Prostate gland (tissue), 2 donors: ENCODE measurements around the gene FAT4. TPM values are rescaled to one million over a fixed set of nuclear protein-coding genes. Genes with fewer than 3 reads are reported as not detected.

Experiments
- DNase-seq: peaks from one replicate; pipeline ENCODE4 v3.0.0-alpha.2; 2019; ENCODE audit warnings: low spot score
- H3K27ac ChIP-seq, 2 donors: fragments of 200-600 bp; sonication (generic); 2 replicates each; pipeline ENCODE4 v1.5.1; 2017 to 2019
- H3K27me3 ChIP-seq: fragments of 200-600 bp; sonication (generic); replicated peaks from 2 replicates; pipeline ENCODE4 v1.5.1; 2019; ENCODE audit not compliant: insufficient read depth
- H3K36me3 ChIP-seq, 2 donors: fragments of 200-600 bp; sonication (generic); 1 replicate in 1 of 2; 2 replicates in 1 of 2; pipeline versions ENCODE4 v1.5.1 to v1.8.1; 2017 to 2019
- H3K4me1 ChIP-seq: fragments of 200-600 bp; sonication (generic); replicated peaks from 2 replicates; pipeline ENCODE4 v1.5.1; 2019
- H3K4me3 ChIP-seq, 2 donors: fragments of 200-600 bp; sonication (generic); 2 replicates each; pipeline ENCODE4 v1.5.1; 2017 to 2019
- H3K9me3 ChIP-seq: fragments of 200-600 bp; sonication (generic); 2 replicates; pipeline ENCODE4 v1.5.1; 2017
- POLR2A ChIP-seq: fragments of 450-650 bp; IDR thresholded peaks from one replicate; pipeline ENCODE4 v1.6.1; 2016; ENCODE audit warnings: antibody characterized with exemption, mild to moderate bottlenecking
- POLR2AphosphoS5 ChIP-seq: sonication (generic); formaldehyde crosslinking; IDR thresholded peaks from one replicate; pipeline ENCODE4 v1.6.1; 2017; ENCODE audit warnings: antibody characterized with exemption
- WGBS: methylation state at CpG from one replicate; pipeline ENCODE4 v1.1.5; 2018; 5-methylcytosine and 5-hydroxymethylcytosine counted together
- intact Hi-C: fragments of 100-400 bp; cut with DNase I; formaldehyde crosslinking; loops from one replicate; pipeline ENCODE4 v1.14.2; 2022
- total RNA-seq, 2 donors: library from RNA; depleted of rRNA; stranded (reverse); fragments of >200 nt; gene quantifications; one replicate each; pipeline ENCODE4 v1.1.0, GENCODE V29; 2016
- TF ChIP-seq, protein P1 (sequence below), 4 experiments: fragments of 200-600 bp in 2 of 4; fragments of 450-650 bp in 2 of 4; sonication (generic) in 2 of 4; IDR thresholded peaks; 1 replicate in 3 of 4; 2 replicates in 1 of 4; pipeline ENCODE4 v1.5.1; 2016 to 2019; ENCODE audit warnings: antibody characterized with exemption in 4 of 4, mild to moderate bottlenecking in 2 of 4, moderate library complexity in 2 of 4

Gene FAT4
- total RNA-seq, 2 donors from 2014 or later, result 5.4 to 10.3 TPM

DNA sequence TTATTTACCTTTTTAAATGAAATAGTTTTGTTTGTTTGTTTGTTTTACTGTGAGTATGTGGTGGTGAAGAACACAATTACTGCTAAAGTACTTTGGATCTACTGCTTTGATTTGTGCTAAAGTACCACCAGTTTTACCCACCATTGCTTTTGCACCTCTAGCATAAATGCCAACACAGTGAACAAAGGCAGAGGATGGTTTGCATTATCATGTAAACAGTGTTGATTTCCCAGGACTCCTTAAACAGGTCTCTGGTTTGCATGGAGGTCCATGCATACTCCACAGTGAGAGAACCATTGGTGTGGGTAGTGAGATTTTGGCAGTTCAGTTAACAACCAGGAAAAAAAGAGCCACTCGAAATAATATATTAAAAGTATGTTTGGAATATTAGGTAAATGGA is 11.0 kb downstream of the FAT4 start:
- TF ChIP-seq POLR2AphosphoS5, result no peak
- no peak for TF ChIP-seq POLR2A
- TF ChIP-seq, protein P1, sequence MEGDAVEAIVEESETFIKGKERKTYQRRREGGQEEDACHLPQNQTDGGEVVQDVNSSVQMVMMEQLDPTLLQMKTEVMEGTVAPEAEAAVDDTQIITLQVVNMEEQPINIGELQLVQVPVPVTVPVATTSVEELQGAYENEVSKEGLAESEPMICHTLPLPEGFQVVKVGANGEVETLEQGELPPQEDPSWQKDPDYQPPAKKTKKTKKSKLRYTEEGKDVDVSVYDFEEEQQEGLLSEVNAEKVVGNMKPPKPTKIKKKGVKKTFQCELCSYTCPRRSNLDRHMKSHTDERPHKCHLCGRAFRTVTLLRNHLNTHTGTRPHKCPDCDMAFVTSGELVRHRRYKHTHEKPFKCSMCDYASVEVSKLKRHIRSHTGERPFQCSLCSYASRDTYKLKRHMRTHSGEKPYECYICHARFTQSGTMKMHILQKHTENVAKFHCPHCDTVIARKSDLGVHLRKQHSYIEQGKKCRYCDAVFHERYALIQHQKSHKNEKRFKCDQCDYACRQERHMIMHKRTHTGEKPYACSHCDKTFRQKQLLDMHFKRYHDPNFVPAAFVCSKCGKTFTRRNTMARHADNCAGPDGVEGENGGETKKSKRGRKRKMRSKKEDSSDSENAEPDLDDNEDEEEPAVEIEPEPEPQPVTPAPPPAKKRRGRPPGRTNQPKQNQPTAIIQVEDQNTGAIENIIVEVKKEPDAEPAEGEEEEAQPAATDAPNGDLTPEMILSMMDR (IDR thresholded peaks at IDR 0.05), result no peak
- H3K27ac ChIP-seq, result no peak overlapping the region
- no peaks in the 10 kb centered on the region for H3K4me1 ChIP-seq
- WGBS, result 93% methylated on average over 1 of the region's 1 CpG
- no peaks in the 10 kb centered on the region for H3K36me3 ChIP-seq
- no peaks in the 10 kb centered on the region for H3K27me3 ChIP-seq
- no peak overlapping the region for H3K4me3 ChIP-seq
- intact Hi-C loops, result no loop called here
- DNase-seq, result no peak
- H3K9me3 ChIP-seq, result no peaks in the 10 kb centered on the region

- 76% methylated on average over 2 of the region's 2 CpGs for WGBS
- Histone ChIP-seq H3K27me3 (no peaks in the 10 kb centered on the region), H3K27ac (no peak overlapping the region), H3K9me3 (no peaks in the 10 kb centered on the region), H3K36me3 (no peaks in the 10 kb centered on the region), H3K4me1 (no peaks in the 10 kb centered on the region), H3K4me3 (no peak overlapping the region)
- intact Hi-C loops, result no loop called here
- no peak for TF ChIP-seq POLR2AphosphoS5
- TF ChIP-seq, protein P1 (IDR thresholded peaks at IDR 0.05), result no peak
- no peak for TF ChIP-seq POLR2A
- no peak for DNase-seq
These were observed 16.4 kb downstream of the FAT4 start for GRCh38 chr4:125331116-125331515.

GRCh38 chr4:125334926-125335325 is 20.2 kb downstream of the FAT4 start:
- Histone ChIP-seq H3K4me3 (no peak overlapping the region), H3K27ac (no peak overlapping the region), H3K27me3 (no peaks in the 10 kb centered on the region), H3K9me3 (no peaks in the 10 kb centered on the region), H3K36me3 (no peaks in the 10 kb centered on the region), H3K4me1 (no peaks in the 10 kb centered on the region)
- TF ChIP-seq, protein P1 (IDR thresholded peaks at IDR 0.05), result no peak
- no peak for TF ChIP-seq POLR2A
- no peak for DNase-seq
- intact Hi-C loops, result no loop called here
- WGBS, result 18% methylated on average over 1 of the region's 1 CpG

GRCh38 chr4:125338814-125339213 is 24.1 kb downstream of the FAT4 start:
- TF ChIP-seq, protein P1 (IDR thresholded peaks at IDR 0.05), result no peak
- no peak for TF ChIP-seq POLR2AphosphoS5
- no peak for TF ChIP-seq POLR2A
- H3K9me3 ChIP-seq, result no peaks in the 10 kb centered on the region

GRCh38 chr4:125344198-125344597 is 29.4 kb downstream of the FAT4 start:
- no peak for DNase-seq
- Histone ChIP-seq H3K4me1 (no peaks in the 10 kb centered on the region), H3K4me3 (no peak overlapping the region), H3K27me3 (no peaks in the 10 kb centered on the region), H3K27ac (no peak overlapping the region), H3K36me3 (no peaks in the 10 kb centered on the region), H3K9me3 (no peaks in the 10 kb centered on the region)
- TF ChIP-seq, protein P1 (IDR thresholded peaks at IDR 0.05), result no peak
- TF ChIP-seq POLR2A (no peak), POLR2AphosphoS5 (no peak)
- intact Hi-C loops, result no loop called here
- 82% methylated on average over 2 of the region's 2 CpGs for WGBS

More at GRCh38 chr4:125338814-125339213, 24.1 kb downstream of the FAT4 start:
- intact Hi-C loops, result no loop called here
- Histone ChIP-seq H3K27ac (no peak overlapping the region), H3K36me3 (no peaks in the 10 kb centered on the region), H3K4me1 (no peaks in the 10 kb centered on the region), H3K4me3 (no peak overlapping the region), H3K27me3 (no peaks in the 10 kb centered on the region)
- WGBS, result 76% methylated on average over 4 of the region's 4 CpGs
- DNase-seq, result no peak
